HEK293 (cell line): ENCODE results near the gene FRAS1.

Experiments
- CTCF ChIP-seq: fragments of 450-650 bp; formaldehyde crosslinking; IDR thresholded peaks from 2 replicates; pipeline ENCODE4 v1.5.1; 2016; ENCODE audit warnings: missing biosample characterization, missing genetic modification characterization
- SALL2 ChIP-seq: fragments of 450-650 bp; formaldehyde crosslinking; IDR thresholded peaks from 2 replicates; pipeline ENCODE4 v1.5.0; 2017; ENCODE audit warnings: missing biosample characterization, mild to moderate bottlenecking, missing genetic modification characterization, borderline replicate concordance
- ZNF114 ChIP-seq: fragments of 450-650 bp; formaldehyde crosslinking; IDR thresholded peaks from 2 replicates; pipeline ENCODE4 v1.5.0; 2017; ENCODE audit warnings: missing biosample characterization, missing genetic modification characterization
- ZNF302 ChIP-seq: fragments of 450-650 bp; formaldehyde crosslinking; IDR thresholded peaks from 2 replicates; pipeline ENCODE4 v1.5.1; 2016; ENCODE audit warnings: missing biosample characterization, missing genetic modification characterization, low read depth

- TF ChIP-seq CTCF = no peak
- TF ChIP-seq ZNF114 (tag by site-specific recombination) = no peak
- no peak for TF ChIP-seq ZNF302
- TF ChIP-seq SALL2 (tag by site-specific recombination) = no peak
Measured at GRCh38 chr4:78199984-78200383, 142.9 kb downstream of the FRAS1 start.
